ENCODE results near the gene NAAA. TPM values are rescaled to one million over a fixed set of nuclear protein-coding genes. Genes with fewer than 3 reads are reported as not detected.

NAAA gene
- polyA plus RNA-seq, 3 donors, result 170 to 308 (median 231) TPM

- no peaks in the 10 kb centered on the region for H3K4me1 ChIP-seq (ENCODE audit: control insufficient read depth in 1 of 2, insufficient read depth in 2 of 2, low read length in 2 of 2)
- Mint-ChIP-seq H3K27me3 (ENCODE audit: low read depth in 3 of 3) (peaks cover 0 to 2% (median 0%) of the 10 kb centered on the region in 3 donors), H3K9me3 (no peaks in the 10 kb centered on the region), H3K4me3 (no peak overlapping the region), H3K27ac (no peak overlapping the region), H3K36me3 (peaks cover 67 to 84% of the 10 kb centered on the region in 2 donors), H3K4me1 (peaks cover 2% of the 10 kb centered on the region)
- no peak overlapping the region for H3K27ac ChIP-seq (ENCODE audit: low read depth in 1 of 2, low read length in 2 of 2)
- no peaks in the 10 kb centered on the region for H3K27me3 ChIP-seq (ENCODE audit: control insufficient read depth in 2 of 2, insufficient read depth in 2 of 2, low read length in 2 of 2)
- H4K20me1 ChIP-seq (ENCODE audit: insufficient read depth, low read length), result no peaks in the 10 kb centered on the region
- DNase-seq, result no peak
- WGBS (ENCODE audit: insufficient coverage), result 100% methylated on average over 1 of the region's 3 CpGs
- H3K4me3 ChIP-seq (replicated peaks in 1 of 3; ENCODE audit: low read depth in 2 of 3, low read length in 3 of 3), result no peak overlapping the region
- no peaks in the 10 kb centered on the region for H3K79me2 ChIP-seq (ENCODE audit: insufficient read depth, low read length)
- no peak overlapping the region for H3K9ac ChIP-seq (ENCODE audit: insufficient read depth, low read length, poor library complexity, severe bottlenecking)
- TF ChIP-seq CTCF (IDR thresholded peaks at IDR 0.05), result no peak
- H3K9me3 ChIP-seq (replicated peaks in 1 of 2; ENCODE audit: control insufficient read depth in 1 of 2, insufficient read depth in 1 of 2, low read length in 2 of 2), result no peaks in the 10 kb centered on the region
- H2AFZ ChIP-seq (ENCODE audit: insufficient read depth, low read depth, low read length, poor library complexity, severe bottlenecking), result no peak overlapping the region
- intact Hi-C loops (cut with micrococcal nuclease), result no loop called here
- H3K36me3 ChIP-seq (replicated peaks in 1 of 2; ENCODE audit: control insufficient read depth in 1 of 2, insufficient read depth in 2 of 2, low read length in 2 of 2), result peaks cover 72 to 87% of the 10 kb centered on the region in 2 donors
- H3K4me2 ChIP-seq (replicated peaks; ENCODE audit: extremely low read depth, low read length, poor library complexity, severe bottlenecking), result no peak overlapping the region
Observed at GRCh38 chr4:75950213-75950815, 9.5 kb upstream of the NAAA start.

- H3K9ac ChIP-seq (ENCODE audit: insufficient read depth, low read length, poor library complexity, severe bottlenecking), result no peak overlapping the region
- H3K36me3 ChIP-seq (replicated peaks in 1 of 2; ENCODE audit: control insufficient read depth in 1 of 2, insufficient read depth in 2 of 2, low read length in 2 of 2), result peaks cover 66 to 73% of the 10 kb centered on the region in 2 donors
- Mint-ChIP-seq H3K27me3 (ENCODE audit: low read depth in 3 of 3) (peaks cover 0 to 2% (median 0%) of the 10 kb centered on the region in 3 donors), H3K4me3 (no peak overlapping the region), H3K36me3 (peaks cover 56 to 73% of the 10 kb centered on the region in 2 donors), H3K4me1 (peaks cover 2% of the 10 kb centered on the region), H3K27ac (peak overlapping the region in 2 of 7 donors; percentile 30 to 48), H3K9me3 (no peaks in the 10 kb centered on the region)
- no peaks in the 10 kb centered on the region for H3K27me3 ChIP-seq (ENCODE audit: control insufficient read depth in 2 of 2, insufficient read depth in 2 of 2, low read length in 2 of 2)
- no peak overlapping the region for H3K4me2 ChIP-seq (replicated peaks; ENCODE audit: extremely low read depth, low read length, poor library complexity, severe bottlenecking)
- H4K20me1 ChIP-seq (ENCODE audit: insufficient read depth, low read length), result no peaks in the 10 kb centered on the region
- H2AFZ ChIP-seq (ENCODE audit: insufficient read depth, low read depth, low read length, poor library complexity, severe bottlenecking), result no peak overlapping the region
- no peak for DNase-seq
- WGBS (ENCODE audit: insufficient coverage), result 83% methylated on average over 2 of the region's 5 CpGs
- no peak overlapping the region for H3K27ac ChIP-seq (ENCODE audit: low read depth in 1 of 2, low read length in 2 of 2)
- no peak for TF ChIP-seq CTCF (IDR thresholded peaks at IDR 0.05)
- intact Hi-C loops (cut with micrococcal nuclease), result no loop called here
- no peaks in the 10 kb centered on the region for H3K79me2 ChIP-seq (ENCODE audit: insufficient read depth, low read length)
- H3K9me3 ChIP-seq (replicated peaks in 1 of 2; ENCODE audit: control insufficient read depth in 1 of 2, insufficient read depth in 1 of 2, low read length in 2 of 2), result no peaks in the 10 kb centered on the region
- no peaks in the 10 kb centered on the region for H3K4me1 ChIP-seq (ENCODE audit: control insufficient read depth in 1 of 2, insufficient read depth in 2 of 2, low read length in 2 of 2)
- H3K4me3 ChIP-seq (replicated peaks in 1 of 3; ENCODE audit: low read depth in 2 of 3, low read length in 3 of 3), result no peak overlapping the region
Observed at GRCh38 chr4:75948822-75949444, 8.1 kb upstream of the NAAA start.
